A549 treated with AZD9567 at 1 μM for 4 hours (cell line): ENCODE measurements around the gene AARS2. TPM values are rescaled to one million over a fixed set of nuclear protein-coding genes. Genes with fewer than 3 reads are reported as not detected.

ENCODE experiments used
- total RNA-seq: library from RNA; stranded (reverse); fragments of 200-300 nt; extraction: Qiagen RNA extraction; gene quantifications from 5 replicates; pipeline ENCODE4 v1.2.3, GENCODE V29; 2022; ENCODE audit not compliant: insufficient read depth

The AARS2 gene
- total RNA-seq = 5.0 to 7.8 TPM (median 6.3 TPM) in 5 replicates

DNA sequence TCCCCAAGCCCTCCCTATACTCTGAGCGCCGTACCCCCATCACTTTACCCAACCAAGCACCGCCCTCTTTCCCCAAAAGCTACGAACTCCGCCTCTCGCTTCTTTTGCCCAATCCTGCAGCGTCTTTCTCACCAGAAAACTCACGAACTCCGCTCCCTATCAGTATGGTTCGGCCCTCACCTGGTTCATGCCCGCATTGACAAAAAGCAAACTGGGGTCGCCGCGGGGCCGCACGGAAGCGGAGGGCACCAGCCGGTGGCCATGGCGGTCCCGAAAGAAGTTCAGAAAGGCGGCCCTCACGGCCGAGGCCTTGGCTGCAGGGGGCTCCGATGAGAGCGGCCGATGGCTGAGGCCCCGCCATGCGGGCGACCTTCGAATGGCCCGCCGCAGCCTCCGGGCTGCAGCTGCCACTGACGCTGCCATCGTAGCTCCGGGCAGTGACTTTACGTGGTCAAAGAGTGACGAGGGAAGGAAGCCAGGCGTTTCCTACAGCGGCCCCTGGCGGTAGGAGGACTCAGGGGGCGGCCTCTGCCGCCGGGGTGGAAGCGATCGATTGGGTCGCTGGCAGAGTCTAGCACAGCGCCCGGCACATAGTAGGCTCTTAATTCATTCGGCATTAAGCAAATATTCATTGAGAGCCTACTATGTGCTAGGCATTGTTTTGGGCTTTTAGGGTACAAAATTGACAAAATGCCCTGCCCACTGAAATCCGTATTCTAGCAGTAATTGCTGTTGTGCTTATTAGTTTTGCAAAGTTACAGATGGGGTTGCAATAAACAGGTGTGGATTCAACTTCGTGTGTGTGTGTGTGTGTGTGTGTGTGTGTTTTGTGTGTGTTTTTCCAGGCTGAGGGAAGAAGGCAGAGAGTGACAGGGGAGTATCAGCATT lies at the start of gene AARS2:
Gene AARS2 (minus strand): TSS at position 447 of the 888 bp plus-strand sequence. CDS start 24 bp downstream, at position 423.

GRCh38 chr6:44342489-44342888 lies 29.3 kb upstream of the AARS2 start, which contains the start of gene SPATS1:
Gene SPATS1, plus strand, starts transcription at chr6:44342650. Its CDS starts 446 bp downstream, at chr6:44343096.

GRCh38 chr6:44269921-44270525 lies 43.1 kb downstream of the AARS2 start, which contains the start of gene TMEM151B:
Gene TMEM151B, plus strand, starts transcription at chr6:44270450. Its CDS starts 293 bp downstream, at chr6:44270743.

GRCh38 chr6:44265007-44265721 lies 48.0 kb downstream of the AARS2 start, which contains the start of gene NFKBIE:
Gene NFKBIE, minus strand, starts transcription at chr6:44265551. Its CDS starts 205 bp downstream, at chr6:44265346.

DNA sequence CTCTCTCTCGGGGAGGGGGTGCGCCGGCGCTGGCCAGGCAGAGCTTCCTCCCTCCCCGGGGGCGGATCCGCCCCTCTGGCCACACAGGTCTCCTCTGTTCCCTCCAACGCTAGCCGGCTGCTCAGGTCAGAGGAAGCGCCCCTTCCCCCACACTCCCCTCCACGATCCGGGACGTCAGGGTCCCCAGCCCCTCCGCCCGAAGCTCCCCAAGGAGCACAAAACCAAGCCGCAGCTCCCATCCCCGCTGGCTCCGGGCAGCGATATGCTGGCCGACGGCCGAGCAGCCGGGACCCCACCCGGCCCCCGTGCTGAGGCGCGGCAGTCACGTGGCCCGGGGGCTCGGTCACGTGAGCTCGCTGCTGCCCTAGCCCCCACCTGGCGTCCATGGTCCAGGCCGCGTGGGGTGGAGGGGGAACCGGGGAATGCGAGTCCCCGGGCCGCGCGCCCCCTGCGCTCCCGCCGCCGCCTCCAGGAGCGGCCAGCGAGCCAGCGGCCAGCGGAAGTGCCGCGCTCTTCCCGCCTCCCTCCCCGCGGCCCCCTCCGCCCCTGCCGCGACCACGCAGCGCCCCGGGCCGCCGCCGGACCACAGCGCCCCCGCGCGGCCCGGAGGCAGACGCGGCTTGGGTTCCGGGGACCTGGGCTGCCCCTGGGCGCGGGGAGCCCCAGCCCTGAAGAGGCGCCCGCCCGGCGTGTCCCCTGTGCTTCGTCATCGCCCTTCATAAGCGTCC lies 56.0 kb downstream of the AARS2 start, which contains the start of gene SLC35B2:
Gene SLC35B2 (minus strand): TSS at position 504 of the 728 bp plus-strand sequence. CDS start 118 bp downstream, at position 386.

Other genes starting within 250 kb of the AARS2 start
- 68.2 to 71.9 TPM (median 69.5 TPM) in 5 replicates for gene MRPL14, start 185.9 kb downstream of the AARS2 start, total RNA-seq
- gene TMEM63B, start 185.8 kb downstream of the AARS2 start, total RNA-seq = 15.0 to 20.2 TPM (median 15.3 TPM) in 5 replicates
- gene CAPN11, start 154.5 kb downstream of the AARS2 start, total RNA-seq = not detected in 5 replicates
- not detected in 5 replicates for gene MYMX, start 96.4 kb downstream of the AARS2 start, total RNA-seq
- gene SLC29A1, start 89.8 kb downstream of the AARS2 start, total RNA-seq = 32.8 to 56.1 TPM (median 51.3 TPM) in 5 replicates
- 1,084 to 1,436 TPM (median 1,192 TPM) in 5 replicates for gene HSP90AB1, start 66.2 kb downstream of the AARS2 start, total RNA-seq
- 51.3 to 67.9 TPM (median 62.9 TPM) in 5 replicates for gene SLC35B2, start 55.8 kb downstream of the AARS2 start, total RNA-seq
- 5.1 to 9.4 TPM (median 8.4 TPM) in 5 replicates for gene NFKBIE, start 47.8 kb downstream of the AARS2 start, total RNA-seq
- gene TMEM151B, start 42.9 kb downstream of the AARS2 start, total RNA-seq = 0.02 to 0.06 TPM (median 0.04 TPM) in 4 of 5 replicates, not detected in the other
- gene SPATS1, start 29.3 kb upstream of the AARS2 start, total RNA-seq = not detected in 5 replicates
- gene CDC5L, start 74.4 kb upstream of the AARS2 start, total RNA-seq = 11.7 to 14.7 TPM (median 12.9 TPM) in 5 replicates